GM12878 (cell line): ENCODE measurements around the gene ZNF507. TPM values are rescaled to one million over a fixed set of nuclear protein-coding genes. Genes with fewer than 3 reads are reported as not detected.

Experiments
- ATAC-seq: fragments of 200-7000 bp; cut with Tn5 transposase; 3 replicates; pipeline ENCODE4 v1.9.1; 2020; ENCODE audit warnings: mild to moderate bottlenecking, moderate library complexity
- BruUV-seq: library from RNA; stranded (reverse); fragments of 400-500 nt; replicated peaks from 2 replicates; lab custom pipeline; 2021; lab: Mats Ljungman, UMichigan
- CTCF ChIA-PET: fragments of 300-600 bp; sonication (Branson Sonifier 250); formaldehyde crosslinking; extraction: SDS; loops from one replicate; lab custom pipeline; 2021; ENCODE audit warnings: inconsistent platforms; lab: Yijun Ruan, JAX
- POLR2A ChIA-PET: fragments of 350-600 bp; formaldehyde crosslinking; extraction: SDS; loops from one replicate; lab custom pipeline; 2021; ENCODE audit warnings: inconsistent platforms; lab: Charles Lee
- RAD21 ChIA-PET: fragments of 300-600 bp; sonication (Branson Sonifier 250); formaldehyde crosslinking; loops from one replicate; lab custom pipeline; 2023; ENCODE audit warnings: antibody characterized with exemption; ENCODE audit not compliant: unreplicated experiment; lab: Charles Lee
- SMC1A ChIA-PET: fragments of 300-600 bp; sonication (Branson Sonifier 250); formaldehyde crosslinking; loops from one replicate; lab custom pipeline; 2023; ENCODE audit not compliant: unreplicated experiment, uncharacterized antibody; lab: Charles Lee
- DNase-seq: peaks from one replicate; pipeline ENCODE4 v3.0.0-alpha.2; 2011; ENCODE audit warnings: low read depth, low spot score
- FAIRE-seq: peaks from 3 replicates; lab custom pipeline; 2011; peaks lifted over from hg19 to GRCh38; lab: Jason Lieb, UNC
- H2AFZ ChIP-seq: 2 replicates; pipeline ENCODE4 v1.6.0; 2011; ENCODE audit warnings: low read depth, low read length, control low read depth; ENCODE audit not compliant: control insufficient read depth
- H3K27ac ChIP-seq: 2 replicates; pipeline ENCODE4 v1.5.1; 2011; ENCODE audit warnings: control low read depth; ENCODE audit not compliant: control insufficient read depth, insufficient read depth
- H3K27me3 ChIP-seq, 2 experiments: replicated peaks in 1 of 2; 2 replicates each; pipeline versions ENCODE4 v1.6.0 to v1.6.1; 2011; ENCODE audit warnings: low read length in 1 of 2; ENCODE audit not compliant: control insufficient read depth in 2 of 2, insufficient read depth in 2 of 2
- H3K36me3 ChIP-seq, 2 experiments: 2 replicates each; pipeline ENCODE4 v1.5.1; 2011; ENCODE audit warnings: low read length in 1 of 2; ENCODE audit not compliant: control insufficient read depth in 2 of 2, insufficient read depth in 2 of 2
- H3K4me1 ChIP-seq: 2 replicates; pipeline ENCODE4 v1.6.1; 2011; ENCODE audit warnings: mild to moderate bottlenecking, low read length, moderate library complexity, mixed read lengths; ENCODE audit not compliant: control insufficient read depth, insufficient read depth
- H3K4me2 ChIP-seq: 2 replicates; pipeline ENCODE4 v1.6.0; 2011; ENCODE audit warnings: control low read depth; ENCODE audit not compliant: control insufficient read depth, insufficient read depth
- H3K4me3 ChIP-seq: fragments of 200-600 bp; sonication (generic); 2 replicates; pipeline ENCODE4 v1.5.1; 2016
- H3K79me2 ChIP-seq: 2 replicates; pipeline ENCODE4 v1.6.0; 2011; ENCODE audit warnings: low read length; ENCODE audit not compliant: control insufficient read depth, insufficient read depth
- H3K9ac ChIP-seq: 2 replicates; pipeline ENCODE4 v1.8.0; 2011; ENCODE audit warnings: low read length, control low read depth, mixed read lengths; ENCODE audit not compliant: control insufficient read depth, insufficient read depth
- H3K9me3 ChIP-seq: replicated peaks from 3 replicates; pipeline ENCODE4 v1.5.1; 2011; ENCODE audit warnings: mild to moderate bottlenecking, low read length; ENCODE audit not compliant: control insufficient read depth, insufficient read depth
- H4K20me1 ChIP-seq: 2 replicates; pipeline ENCODE4 v1.6.0; 2011; ENCODE audit not compliant: control insufficient read depth, insufficient read depth
- BCLAF1 ChIP-seq: fragments of 450-650 bp; IDR thresholded peaks from 2 replicates; pipeline ENCODE4 v1.6.1; 2017; ENCODE audit warnings: antibody characterized with exemption, mild to moderate bottlenecking, moderate library complexity
- ESRRA ChIP-seq: IDR thresholded peaks from 2 replicates; pipeline ENCODE4 v1.6.1; 2012; ENCODE audit warnings: mild to moderate bottlenecking, low read length, improper control_type of control experiment
- EZH2 ChIP-seq: IDR thresholded peaks from 2 replicates; pipeline ENCODE4 v1.6.1; 2012; ENCODE audit warnings: low read depth, mild to moderate bottlenecking, control low read depth, inconsistent platforms, low read length, borderline replicate concordance; ENCODE audit not compliant: control insufficient read depth
- FOXK2 ChIP-seq: fragments of 450-650 bp; IDR thresholded peaks from 2 replicates; pipeline ENCODE4 v1.6.1; 2017; ENCODE audit warnings: mild to moderate bottlenecking, moderate library complexity
- FOXM1 ChIP-seq: IDR thresholded peaks from 2 replicates; pipeline ENCODE4 v1.6.1; 2012; ENCODE audit warnings: low read depth, mild to moderate bottlenecking, inconsistent platforms, low read length, moderate library complexity
- HDGF ChIP-seq: fragments of 450-650 bp; IDR thresholded peaks from 2 replicates; pipeline ENCODE4 v1.6.1; 2016; ENCODE audit warnings: antibody characterized with exemption
- KAT2A ChIP-seq: conservative IDR thresholded peaks from 2 replicates; pipeline ENCODE4 v1.6.1; 2011; ENCODE audit warnings: low read depth, low read length; ENCODE audit not compliant: control insufficient read depth
- MEF2A ChIP-seq: IDR thresholded peaks from 2 replicates; pipeline ENCODE4 v1.6.1; 2011; ENCODE audit warnings: low read depth, mild to moderate bottlenecking, low read length, moderate library complexity; ENCODE audit not compliant: insufficient read depth
- PBX3 ChIP-seq: IDR thresholded peaks from 2 replicates; pipeline ENCODE4 v1.6.1; 2011; ENCODE audit warnings: mild to moderate bottlenecking, low read depth, low read length, moderate library complexity; ENCODE audit not compliant: insufficient replicate concordance
- RAD51 ChIP-seq: fragments of 450-650 bp; IDR thresholded peaks from 2 replicates; pipeline ENCODE4 v1.6.1; 2016; ENCODE audit warnings: moderate library complexity, mild to moderate bottlenecking, inconsistent platforms
- SIX5 ChIP-seq: IDR thresholded peaks from 2 replicates; pipeline ENCODE4 v1.6.1; 2011; ENCODE audit warnings: mild to moderate bottlenecking, low read depth, low read length, moderate library complexity; ENCODE audit not compliant: severe bottlenecking
- SMAD1 ChIP-seq: fragments of 450-650 bp; IDR thresholded peaks from 2 replicates; pipeline ENCODE4 v1.6.1; 2018; ENCODE audit warnings: mild to moderate bottlenecking, low read depth; ENCODE audit not compliant: partially characterized antibody
- WGBS: methylation state at CpG from one replicate; pipeline ENCODE4 v1.1.6; 2016; ENCODE audit warnings: low lambda C conversion rate; ENCODE audit not compliant: insufficient replicate concordance, insufficient coverage; ENCODE audit errors: missing lambda C conversion rate; 5-methylcytosine and 5-hydroxymethylcytosine counted together
- in situ Hi-C: fragments of 300-500 bp; cut with MboI; formaldehyde crosslinking; loops from 9 replicates; pipeline ENCODE4 v1.14.3; 2018; ENCODE audit warnings: mixed read lengths
- intact Hi-C: fragments of 100-400 bp; cut with micrococcal nuclease; formaldehyde crosslinking; loops from one replicate; pipeline ENCODE4 v1.14.2; 2022; ENCODE audit not compliant: unreplicated experiment
- polyA plus RNA-seq, 11 experiments: library from polyadenylated mRNA; depleted of rRNA in 4 of 11; unstranded in 6 of 11; stranded (reverse) in 5 of 11; fragments of >200 nt; fragmentation: Nextera tagmentation in 4 of 11; fragmentation: Illumina TruSeq in 1 of 11; extraction: Ambion mirVana in 4 of 11; extraction: Trizol in 1 of 11; gene quantifications; 1 replicate in 1 of 11; 2 replicates in 10 of 11; pipeline versions ENCODE4 v1.2.1 to v1.2.3, GENCODE V29; 2011 to 2016; ENCODE audit warnings: inconsistent platforms in 2 of 11, missing spikeins in 2 of 11, low read depth in 1 of 11
- total RNA-seq, 4 experiments: library from RNA; depleted of rRNA in 3 of 4; stranded (reverse); fragments of >200 nt in 3 of 4; fragmentation: Illumina TruSeq in 1 of 4; extraction: Trizol in 1 of 4; gene quantifications; 2 replicates each; pipeline versions ENCODE4 v1.2.1 to v1.2.3, GENCODE V29; 2013 to 2021

Gene ZNF507
- total and polyA plus RNA-seq, 10 of the 15 experiments (the other 5 are each of a cell fraction or from before 2014, with no cell fraction given) = 2.3 to 18.4 (median 10.1) TPM

- in situ Hi-C loops (no loop called here), intact Hi-C loops (no loop called here)
- no peak overlapping the region for H2AFZ ChIP-seq
- TF ChIP-seq FOXK2 = no peak
- ChIA-PET RAD21 (no interaction called here), CTCF (no interaction called here), SMC1A (no interaction called here), POLR2A (no interaction called here)
- no peaks in the 10 kb centered on the region for H3K79me2 ChIP-seq
- H3K4me1 ChIP-seq = no peaks in the 10 kb centered on the region
- H3K36me3 ChIP-seq = no peaks in the 10 kb centered on the region
- H3K27ac ChIP-seq = no peak overlapping the region
- FAIRE-seq = no peak
- H3K27me3 ChIP-seq = no peaks in the 10 kb centered on the region
- H4K20me1 ChIP-seq = no peaks in the 10 kb centered on the region
- no peak overlapping the region for H3K9ac ChIP-seq
- H3K9me3 ChIP-seq = no peaks in the 10 kb centered on the region
- no peak for ATAC-seq
- no peak overlapping the region for H3K4me2 ChIP-seq
- no TSS peak for BruUV-seq
- DNase-seq = no peak
- no peak overlapping the region for H3K4me3 ChIP-seq
Measured at GRCh38 chr19:32302778-32303177, 42.6 kb upstream of the ZNF507 start.

GRCh38 chr19:32303193-32303592 lies 42.2 kb upstream of the ZNF507 start:
- Histone ChIP-seq H3K4me3 (no peak overlapping the region), H3K27me3 (no peaks in the 10 kb centered on the region), H3K79me2 (no peaks in the 10 kb centered on the region), H3K9me3 (no peaks in the 10 kb centered on the region), H3K4me1 (no peaks in the 10 kb centered on the region), H4K20me1 (no peaks in the 10 kb centered on the region), H3K4me2 (no peak overlapping the region), H3K27ac (no peak overlapping the region), H2AFZ (no peak overlapping the region), H3K36me3 (no peaks in the 10 kb centered on the region), H3K9ac (no peak overlapping the region)
- WGBS = 33% methylated on average over 1 of the region's 1 CpG
- BruUV-seq = no TSS peak
- in situ Hi-C loops (no loop called here), intact Hi-C loops (no loop called here)
- RAD21 ChIA-PET = no interaction called here
- TF ChIP-seq EZH2 = no peak
- no peak for TF ChIP-seq HDGF
- no peak for TF ChIP-seq RAD51
- TF ChIP-seq FOXM1 = no peak
- no peak for TF ChIP-seq PBX3
- TF ChIP-seq ESRRA = no peak
- TF ChIP-seq SMAD1 = no peak
- no peak for TF ChIP-seq SIX5
- no peak for TF ChIP-seq BCLAF1
- TF ChIP-seq KAT2A = no peak
- TF ChIP-seq MEF2A = no peak
- POLR2A ChIA-PET = no interaction called here
- DNase-seq = no peak
- SMC1A ChIA-PET = no interaction called here
- FAIRE-seq = no peak
- ATAC-seq = no peak
- CTCF ChIA-PET = no interaction called here
